Erythroblast (primary cell): ENCODE data around the gene PGGHG.

Experiments
- GATA1 ChIP-seq: IDR thresholded peaks from 2 replicates; pipeline ENCODE4 v1.6.1; 2011; ENCODE audit warnings: low read depth, mild to moderate bottlenecking, control low read depth, low read length, moderate library complexity
- POLR2A ChIP-seq: IDR thresholded peaks from 2 replicates; pipeline ENCODE4 v1.6.1; 2011; ENCODE audit warnings: mild to moderate bottlenecking, low read length

GRCh38 chr11:289712-290620 is 1.0 kb downstream of the PGGHG start:
- TF ChIP-seq POLR2A (no peak), GATA1 (no peak)
